Measurements from ENCODE around the gene TTC39C. TPM values are rescaled to one million over a fixed set of nuclear protein-coding genes. Genes with fewer than 3 reads are reported as not detected.

TTC39C gene
- total and polyA plus RNA-seq, 2 of the 8 experiments (the other 6 are each of a cell fraction or from before 2014, with no cell fraction given): 8.1 to 79.1 TPM

GRCh38 chr18:24022161-24022560 is 7.6 kb downstream of the TTC39C start:
- no peak overlapping the region for H3K4me3 ChIP-seq (ENCODE audit: extremely low read depth in 1 of 4, insufficient read depth in 2 of 4, low read depth in 3 of 4, low read length in 4 of 4)
- H2AFZ ChIP-seq (ENCODE audit: low read length): no peak overlapping the region
- no peaks in the 10 kb centered on the region for H3K23me2 ChIP-seq (ENCODE audit: low read depth, low read length)
- no peak overlapping the region for H3K23ac ChIP-seq (ENCODE audit: insufficient read length)
- H3K14ac ChIP-seq (ENCODE audit: insufficient read length): no peak overlapping the region
- no peak overlapping the region for H3K4me2 ChIP-seq (ENCODE audit: insufficient read depth in 1 of 2, low read depth in 2 of 2, low read length in 2 of 2)
- no peak overlapping the region for H4K5ac ChIP-seq (ENCODE audit: insufficient read length, low read depth, low read length)
- H3K56ac ChIP-seq (replicated peaks; ENCODE audit: insufficient read length, low read depth, low read length): no peak overlapping the region
- H3K9me3 ChIP-seq (ENCODE audit: insufficient read depth in 2 of 2, low read depth in 1 of 2, low read length in 1 of 2): no peaks in the 10 kb centered on the region
- H4K91ac ChIP-seq (replicated peaks; ENCODE audit: insufficient read length, low read length): no peak overlapping the region
- TF ChIP-seq HDAC2 (IDR thresholded peaks at IDR 0.05; ENCODE audit: borderline replicate concordance in 1 of 2, low read depth in 2 of 2, low read length in 2 of 2) (no peak), TEAD4 (IDR thresholded peaks at IDR 0.05; ENCODE audit: low read depth, low read length) (no peak), TAF1 (IDR thresholded peaks at IDR 0.05; ENCODE audit: low read depth, low read length) (no peak), SP4 (IDR thresholded peaks at IDR 0.05; ENCODE audit: low read length) (no peak), MAFK (IDR thresholded peaks at IDR 0.05; ENCODE audit: low read depth, low read length) (no peak), RXRA (IDR thresholded peaks at IDR 0.05; ENCODE audit: insufficient read depth, low read depth, low read length) (no peak), ATF3 (IDR thresholded peaks at IDR 0.05; ENCODE audit: insufficient read depth, low read depth, low read length) (no peak), RFX5 (IDR thresholded peaks at IDR 0.05; ENCODE audit: borderline replicate concordance, low read depth, low read length) (no peak), BRCA1 (IDR thresholded peaks at IDR 0.05; ENCODE audit: low read depth, low read length) (no peak), CBX5 (IDR thresholded peaks at IDR 0.05; ENCODE audit: low read depth, low read length) (no peak)
- DNase-seq (ENCODE audit: low read depth in 1 of 2, low spot score in 2 of 2) (no peak), FAIRE-seq (no peak)
- no peak overlapping the region for H3K4ac ChIP-seq (replicated peaks; ENCODE audit: insufficient read length, low read depth, low read length)
- no peak overlapping the region for H2BK12ac ChIP-seq (ENCODE audit: low read depth, low read length)
- no peak overlapping the region for H2BK5ac ChIP-seq (ENCODE audit: low read depth, low read length)
- no peak overlapping the region for H2BK15ac ChIP-seq (ENCODE audit: low read length)
- H2AK5ac ChIP-seq (ENCODE audit: low read depth, low read length): no peak overlapping the region
- H4K8ac ChIP-seq (ENCODE audit: extremely low read depth, insufficient read depth, low read length): no peak overlapping the region
- H3K27ac ChIP-seq (ENCODE audit: low read depth, low read length): no peak overlapping the region
- H3K36me3 ChIP-seq (ENCODE audit: control insufficient read depth in 2 of 4, insufficient read depth in 4 of 4, low read length in 3 of 4): no peaks in the 10 kb centered on the region
- WGBS, 2 experiments (ENCODE audit: extremely low coverage in 1 of 2, insufficient coverage in 1 of 2, insufficient read length in 1 of 2, insufficient replicate concordance in 2 of 2, low coverage in 1 of 2, low lambda C conversion rate in 2 of 2, missing lambda C conversion rate in 1 of 2): 84% methylated on average over 4 of the region's 4 CpGs; no CpG with 5 or more reads in 1 of the 2 experiments
- H3K4me1 ChIP-seq (replicated peaks in 1 of 4; ENCODE audit: control insufficient read depth in 3 of 4, insufficient read depth in 4 of 4, low read length in 3 of 4): peaks cover 8 to 25% (median 19%) of the 10 kb centered on the region in 4 experiments
- no peak overlapping the region for H2BK120ac ChIP-seq (replicated peaks; ENCODE audit: low read depth, low read length)
- H3K18ac ChIP-seq (ENCODE audit: extremely low read depth, low read length): 0 out of 2 replicates have a peak overlapping the region, but pooled peaks have one; percentile 20
- no peaks in the 10 kb centered on the region for H3K27me3 ChIP-seq (replicated peaks in 1 of 4; ENCODE audit: control insufficient read depth in 3 of 4, extremely low read depth in 1 of 4, insufficient read depth in 3 of 4, low read length in 3 of 4)
- no peak overlapping the region for H3K9ac ChIP-seq (replicated peaks in 1 of 4; ENCODE audit: extremely low read depth in 1 of 4, low read depth in 3 of 4, low read length in 3 of 4)
- H3K79me2 ChIP-seq (ENCODE audit: control insufficient read depth in 1 of 2, insufficient read depth in 2 of 2, low read length in 2 of 2): peaks cover 5 to 80% of the 10 kb centered on the region in 2 experiments
- no peak overlapping the region for H2BK20ac ChIP-seq (ENCODE audit: low read length)
- CTCF ChIA-PET (ENCODE audit: partially characterized antibody): interaction anchor here (0.9 to 2.2 kb wide), 2 partner anchors 11 to 101 kb away, joined by 3 to 11 read pairs; no protein-coding TSS in a partner anchor
- H4K20me1 ChIP-seq (replicated peaks in 1 of 2; ENCODE audit: control insufficient read depth in 1 of 2, insufficient read depth in 2 of 2, low read length in 2 of 2): peaks cover 0 to 16% of the 10 kb centered on the region in 2 experiments
- H3K79me1 ChIP-seq (ENCODE audit: low read depth, low read length): peaks cover 4% of the 10 kb centered on the region
- POLR2A ChIA-PET (ENCODE audit: partially characterized antibody): interaction anchor here (0.5 to 1.1 kb wide), 3 partner anchors 8 to 116 kb away, joined by 3 read pairs; partner anchors contain the start of gene CABYR

Measured in H1 (cell line).